ENCODE data around the gene SLC25A26.
A peak's percentile ranks its signal among the peaks of the same experiment; 100 is the strongest.
"Not testable (repeated sequence)": the region's sequence is repeated elsewhere in the genome, so short reads cannot be mapped to it uniquely, and the experiment has no call there.

The SLC25A26 gene

DNA sequence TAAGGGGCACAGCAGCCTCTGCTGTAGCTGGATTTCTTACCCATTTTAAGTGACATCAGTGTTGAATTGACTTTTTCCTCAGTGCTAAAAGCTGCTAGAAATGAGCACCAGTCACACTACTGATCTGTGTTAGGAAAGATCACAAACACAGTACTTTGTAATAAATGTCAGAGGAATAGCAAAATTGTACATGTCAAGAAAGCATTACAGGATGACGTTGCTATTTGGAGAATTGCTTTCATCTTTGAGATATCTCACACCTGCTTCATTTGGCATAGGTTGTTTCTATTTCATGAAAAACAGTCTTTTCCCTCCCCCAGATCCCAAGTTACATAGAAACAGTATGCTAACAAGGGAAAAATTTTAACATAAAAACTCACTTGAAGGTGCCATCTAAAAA, 77.8 kb downstream of the SLC25A26 start:
- Histone ChIP-seq H3K27me3 (ENCODE audit: control insufficient read depth, low read length) (no peaks in the 10 kb centered on the region), H3K79me2 (ENCODE audit: control insufficient read depth, low read length) (peaks cover 17% of the 10 kb centered on the region), H3K4me2 (ENCODE audit: low read length) (peak overlapping the region; percentile 64), H4K20me1 (ENCODE audit: control insufficient read depth, insufficient read depth, low read depth, low read length) (no peaks in the 10 kb centered on the region), H3K9me3 (ENCODE audit: control insufficient read depth, insufficient read depth, low read length) (no peaks in the 10 kb centered on the region), H3K4me3 (ENCODE audit: low read length) (peak overlapping the region; percentile 17), H3F3A (ENCODE audit: control insufficient read depth, insufficient read depth) (0 out of 2 replicates have a peak, but pooled peaks cover 3% of the 10 kb centered on the region), H3K4me1 (ENCODE audit: control insufficient read depth, low read length) (peaks cover 66% of the 10 kb centered on the region), H3K36me3 (ENCODE audit: control insufficient read depth, low read length) (no peaks in the 10 kb centered on the region), H3K9me2 (replicated peaks; ENCODE audit: control insufficient read depth, low read length) (no peaks in the 10 kb centered on the region), H3K27ac (ENCODE audit: low read depth, low read length) (peak overlapping the region; percentile 36; the same call in 1 of the 2 replicates)
- no peak for TF ChIP-seq EZH2phosphoT487 (IDR thresholded peaks at IDR 0.05; ENCODE audit: borderline replicate concordance, low read length)
- TF ChIP-seq, protein P1, sequence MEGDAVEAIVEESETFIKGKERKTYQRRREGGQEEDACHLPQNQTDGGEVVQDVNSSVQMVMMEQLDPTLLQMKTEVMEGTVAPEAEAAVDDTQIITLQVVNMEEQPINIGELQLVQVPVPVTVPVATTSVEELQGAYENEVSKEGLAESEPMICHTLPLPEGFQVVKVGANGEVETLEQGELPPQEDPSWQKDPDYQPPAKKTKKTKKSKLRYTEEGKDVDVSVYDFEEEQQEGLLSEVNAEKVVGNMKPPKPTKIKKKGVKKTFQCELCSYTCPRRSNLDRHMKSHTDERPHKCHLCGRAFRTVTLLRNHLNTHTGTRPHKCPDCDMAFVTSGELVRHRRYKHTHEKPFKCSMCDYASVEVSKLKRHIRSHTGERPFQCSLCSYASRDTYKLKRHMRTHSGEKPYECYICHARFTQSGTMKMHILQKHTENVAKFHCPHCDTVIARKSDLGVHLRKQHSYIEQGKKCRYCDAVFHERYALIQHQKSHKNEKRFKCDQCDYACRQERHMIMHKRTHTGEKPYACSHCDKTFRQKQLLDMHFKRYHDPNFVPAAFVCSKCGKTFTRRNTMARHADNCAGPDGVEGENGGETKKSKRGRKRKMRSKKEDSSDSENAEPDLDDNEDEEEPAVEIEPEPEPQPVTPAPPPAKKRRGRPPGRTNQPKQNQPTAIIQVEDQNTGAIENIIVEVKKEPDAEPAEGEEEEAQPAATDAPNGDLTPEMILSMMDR (IDR thresholded peaks at IDR 0.05; ENCODE audit: low read depth, low read length, poor library complexity, severe bottlenecking): no peak

DNA sequence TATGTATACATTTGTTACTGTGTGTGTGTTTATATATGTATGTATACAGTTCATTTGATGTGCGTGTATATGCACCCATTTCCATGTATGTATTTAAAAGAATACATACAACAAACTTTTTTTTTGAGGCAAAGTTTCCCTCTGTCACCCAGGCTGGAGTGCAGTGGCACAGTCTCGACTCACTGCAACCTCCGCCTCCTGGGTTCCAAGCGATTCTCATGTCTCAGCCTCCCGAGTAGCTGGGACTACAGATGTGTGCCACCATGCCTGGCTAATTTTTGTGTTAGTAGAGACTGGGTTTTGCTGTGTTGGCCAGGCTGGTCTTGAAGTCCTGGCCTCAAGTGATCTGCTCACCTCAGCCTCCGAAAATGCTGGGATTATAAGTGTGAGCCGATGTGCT, 78.3 kb downstream of the SLC25A26 start:
- not testable (repeated sequence) for H3K36me3 ChIP-seq (ENCODE audit: control insufficient read depth, low read length); H3K27me3 ChIP-seq (ENCODE audit: control insufficient read depth, low read length); H3K9me2 ChIP-seq (replicated peaks; ENCODE audit: control insufficient read depth, low read length); H3K9me3 ChIP-seq (ENCODE audit: control insufficient read depth, insufficient read depth, low read length); H3K4me3 ChIP-seq (ENCODE audit: low read length); H4K20me1 ChIP-seq (ENCODE audit: control insufficient read depth, insufficient read depth, low read depth, low read length); H3F3A ChIP-seq (ENCODE audit: control insufficient read depth, insufficient read depth)
- Histone ChIP-seq H3K27ac (ENCODE audit: low read depth, low read length) (peak overlapping the region; percentile 36; the same call in 1 of the 2 replicates), H3K79me2 (ENCODE audit: control insufficient read depth, low read length) (peaks cover 13% of the 10 kb centered on the region), H3K4me1 (ENCODE audit: control insufficient read depth, low read length) (peaks cover 71% of the 10 kb centered on the region), H3K4me2 (ENCODE audit: low read length) (peak overlapping the region; percentile 64)

DNA sequence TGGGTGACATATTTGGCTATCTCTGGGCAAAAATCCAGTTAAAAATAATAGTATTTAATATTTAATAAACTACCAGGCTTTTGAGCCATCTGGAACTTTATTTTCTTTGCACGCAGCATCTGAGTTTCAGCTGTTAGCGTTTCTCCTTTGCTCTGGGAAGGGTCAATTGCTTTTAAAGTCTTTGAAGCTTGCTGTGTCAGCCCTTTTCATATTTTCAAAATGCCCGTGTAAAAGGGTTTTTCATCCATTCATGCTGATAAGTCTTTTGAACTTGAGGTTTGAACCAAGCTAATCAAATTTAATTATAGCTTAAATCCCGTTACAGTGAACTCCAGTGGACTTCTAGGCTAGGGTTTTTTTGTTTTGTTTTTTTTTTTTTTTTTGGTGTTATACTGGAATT, 79.1 kb downstream of the SLC25A26 start:
- peaks cover 77% of the 10 kb centered on the region for H3K4me1 ChIP-seq (ENCODE audit: control insufficient read depth, low read length)
- H3K4me3 ChIP-seq (ENCODE audit: low read length): no peak overlapping the region
- no peak overlapping the region for H3K4me2 ChIP-seq (ENCODE audit: low read length)
- H3K9me3 ChIP-seq (ENCODE audit: control insufficient read depth, insufficient read depth, low read length): no peaks in the 10 kb centered on the region
- H3K79me2 ChIP-seq (ENCODE audit: control insufficient read depth, low read length): peaks cover 12% of the 10 kb centered on the region
- no peaks in the 10 kb centered on the region for H3K27me3 ChIP-seq (ENCODE audit: control insufficient read depth, low read length)
- H3K9me2 ChIP-seq (replicated peaks; ENCODE audit: control insufficient read depth, low read length): no peaks in the 10 kb centered on the region
- no peaks in the 10 kb centered on the region for H3K36me3 ChIP-seq (ENCODE audit: control insufficient read depth, low read length)
- H3F3A ChIP-seq (ENCODE audit: control insufficient read depth, insufficient read depth): 0 out of 2 replicates have a peak, but pooled peaks cover 3% of the 10 kb centered on the region
- TF ChIP-seq EZH2phosphoT487 (IDR thresholded peaks at IDR 0.05; ENCODE audit: borderline replicate concordance, low read length): no peak
- TF ChIP-seq, protein P1 (IDR thresholded peaks at IDR 0.05; ENCODE audit: low read depth, low read length, poor library complexity, severe bottlenecking): no peak
- H3K27ac ChIP-seq (ENCODE audit: low read depth, low read length): no peak overlapping the region
- no peaks in the 10 kb centered on the region for H4K20me1 ChIP-seq (ENCODE audit: control insufficient read depth, insufficient read depth, low read depth, low read length)

DNA sequence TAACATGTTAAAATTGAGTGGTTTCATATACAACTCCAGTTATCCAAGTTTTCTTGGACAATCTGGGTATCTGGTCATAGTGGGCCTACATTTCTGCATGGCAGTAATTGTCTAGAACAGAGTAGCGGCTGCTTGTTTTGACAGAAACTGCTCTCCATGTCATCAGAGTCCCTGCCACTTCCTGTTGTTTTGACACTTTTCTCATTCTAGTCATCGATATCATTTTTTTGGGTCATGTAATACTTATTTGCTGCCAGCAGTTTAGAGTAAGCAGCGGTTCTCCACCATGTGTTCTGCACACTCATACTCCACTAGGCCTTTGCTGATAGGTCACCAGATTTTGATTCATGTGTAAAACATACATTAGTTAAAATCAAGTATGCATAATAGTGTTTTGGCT, 81.5 kb downstream of the SLC25A26 start:
- Histone ChIP-seq H3K4me3 (ENCODE audit: low read length) (0 out of 2 replicates have a peak overlapping the region, but pooled peaks have one; percentile 8), H3K36me3 (ENCODE audit: control insufficient read depth, low read length) (no peaks in the 10 kb centered on the region), H3K27me3 (ENCODE audit: control insufficient read depth, low read length) (no peaks in the 10 kb centered on the region), H4K20me1 (ENCODE audit: control insufficient read depth, insufficient read depth, low read depth, low read length) (no peaks in the 10 kb centered on the region), H3K4me1 (ENCODE audit: control insufficient read depth, low read length) (peaks cover 71% of the 10 kb centered on the region), H3K4me2 (ENCODE audit: low read length) (peak overlapping the region; percentile 39), H3K9me2 (replicated peaks; ENCODE audit: control insufficient read depth, low read length) (no peaks in the 10 kb centered on the region), H3F3A (ENCODE audit: control insufficient read depth, insufficient read depth) (0 out of 2 replicates have a peak, but pooled peaks cover 3% of the 10 kb centered on the region), H3K9me3 (ENCODE audit: control insufficient read depth, insufficient read depth, low read length) (no peaks in the 10 kb centered on the region), H3K79me2 (ENCODE audit: control insufficient read depth, low read length) (peaks cover 10% of the 10 kb centered on the region), H3K27ac (ENCODE audit: low read depth, low read length) (no peak overlapping the region)
- no peak for TF ChIP-seq EZH2phosphoT487 (IDR thresholded peaks at IDR 0.05; ENCODE audit: borderline replicate concordance, low read length)
